ENCODE data around the gene CLDN9. TPM values are rescaled to one million over a fixed set of nuclear protein-coding genes. Genes with fewer than 3 reads are reported as not detected.
A peak's percentile ranks its signal among the peaks of the same experiment; 100 is the strongest.

The CLDN9 gene
- total and polyA plus RNA-seq, 5 donors from 2014 or later, result not detected

DNA sequence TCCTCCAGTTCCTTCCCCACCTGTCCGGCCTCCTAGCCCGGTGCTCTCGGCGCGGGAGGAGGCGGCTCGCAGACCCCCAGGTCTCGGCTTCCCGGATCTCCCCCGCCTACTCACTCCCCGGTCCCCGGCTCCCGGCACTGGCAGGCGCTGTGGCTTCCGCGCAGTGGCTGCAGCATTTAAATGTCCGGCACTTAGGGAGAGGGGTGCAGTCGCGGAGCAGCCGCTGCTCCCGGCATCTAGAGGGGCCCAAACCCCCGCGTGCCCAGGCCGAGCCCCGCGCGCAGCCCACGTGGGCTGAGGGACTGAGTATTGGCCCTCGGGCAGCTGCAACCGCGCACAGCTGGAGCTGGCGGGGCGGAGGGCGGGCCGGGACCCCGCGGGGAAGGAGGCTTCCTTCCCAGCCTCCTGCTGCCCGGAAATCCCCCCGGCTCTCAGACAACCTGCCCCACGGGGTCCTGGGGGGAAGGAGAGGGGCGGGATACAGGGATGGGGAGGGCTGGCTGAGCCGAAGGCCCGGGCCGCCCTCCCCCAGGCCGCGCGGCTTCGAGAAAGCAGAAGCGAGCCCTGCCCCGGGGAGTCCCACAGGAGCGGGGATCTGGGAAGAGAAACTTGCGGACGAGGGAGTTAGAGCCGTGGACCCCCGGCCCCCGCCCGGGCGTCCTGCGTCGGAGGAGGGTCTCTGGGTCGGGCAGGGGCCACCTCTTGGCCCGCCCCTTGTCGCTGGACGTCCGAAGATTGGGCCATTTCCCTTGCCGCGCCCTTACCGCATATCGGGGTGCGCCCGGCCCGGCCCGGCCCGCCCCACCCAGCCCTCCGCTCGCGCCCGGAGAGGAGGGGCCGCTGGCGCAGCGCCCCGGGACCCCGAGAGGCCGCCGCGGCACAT is 33.3 kb downstream of the CLDN9 start, which contains the start of gene MMP25:
TSS of gene MMP25 (plus strand) at position 804 of the 883 bp plus-strand sequence. CDS start 357 bp downstream, outside the sequence.
- Histone ChIP-seq H3K9me3 (ENCODE audit: control insufficient read depth in 2 of 2, low read length in 2 of 2) (no peaks in the 10 kb centered on the region), H3K4me1 (ENCODE audit: control insufficient read depth, insufficient read depth, low read length, poor library complexity, severe bottlenecking) (peaks cover 26% of the 10 kb centered on the region), H3K36me3 (ENCODE audit: control insufficient read depth, insufficient read depth, low read length) (no peaks in the 10 kb centered on the region), H3K27me3 (ENCODE audit: control insufficient read depth, insufficient read depth, low read length) (peaks cover 14% of the 10 kb centered on the region), H3K27ac (ENCODE audit: insufficient read depth, low read length, poor library complexity, severe bottlenecking) (no peak within 1 kb of the TSS), H3K4me3 (ENCODE audit: low read depth, low read length) (peak within 1 kb of the TSS; percentile 31)
- Mint-ChIP-seq H3K4me1 (peaks cover 0 to 27% (median 12%) of the 10 kb centered on the region in 4 donors), H3K27me3 (peaks cover 50% of the 10 kb centered on the region), H3K27ac (peak within 1 kb of the TSS in 2 of 3 donors; percentile 76 to 80), H3K4me3 (peak within 1 kb of the TSS; percentile 76 to 88 (median 79)), H3K9me3 (peaks cover 0 to 2% (median 0%) of the 10 kb centered on the region in 7 donors), H3K36me3 (no peaks in the 10 kb centered on the region)
- peak; percentile 22 to 34 for ATAC-seq (ENCODE audit: low read depth in 2 of 2)
- no peak for DNase-seq

DNA sequence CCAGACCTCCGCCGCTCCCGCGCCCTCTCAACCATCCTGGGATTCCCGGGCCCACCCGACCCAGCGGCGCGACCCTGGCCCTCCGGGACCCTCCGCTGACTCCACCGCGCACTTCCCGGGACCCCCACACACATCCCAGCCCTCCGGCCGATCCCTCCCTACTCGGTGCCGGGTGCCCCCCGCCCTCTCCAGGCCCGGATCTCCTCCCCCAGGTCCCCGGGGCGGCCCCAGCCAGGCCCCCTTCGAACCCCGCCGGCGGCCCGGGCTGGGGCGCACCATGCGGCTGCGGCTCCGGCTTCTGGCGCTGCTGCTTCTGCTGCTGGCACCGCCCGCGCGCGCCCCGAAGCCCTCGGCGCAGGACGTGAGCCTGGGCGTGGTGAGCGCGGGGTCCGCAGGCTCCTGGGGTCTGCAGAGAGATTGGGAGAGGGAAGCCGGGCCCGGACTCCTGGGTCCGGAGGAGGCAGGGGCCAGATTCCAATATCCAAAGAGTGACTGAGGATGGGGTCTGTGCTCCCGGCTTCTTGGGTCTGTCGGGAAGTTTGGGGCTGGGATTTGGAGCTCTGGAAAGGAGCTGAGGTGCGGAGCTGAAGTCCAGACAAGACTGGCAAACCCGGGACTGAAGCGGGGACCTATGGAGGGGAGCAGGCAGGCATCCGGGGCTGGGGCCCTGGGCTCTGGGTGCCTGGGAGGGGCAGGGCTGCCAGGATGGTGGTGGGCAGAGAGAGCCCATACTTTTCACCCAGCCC is 34.1 kb downstream of the CLDN9 start:
- H3K9me3 ChIP-seq (ENCODE audit: control insufficient read depth in 2 of 2, low read length in 2 of 2), result no peaks in the 10 kb centered on the region
- peak in 1 of 2 donors; percentile 23 for ATAC-seq (ENCODE audit: low read depth in 2 of 2)
- Mint-ChIP-seq H3K9me3 (peaks cover 0 to 2% (median 0%) of the 10 kb centered on the region in 7 donors), H3K4me3 (peak overlapping the region; percentile 29 to 88 (median 62)), H3K36me3 (no peaks in the 10 kb centered on the region), H3K4me1 (peaks cover 0 to 27% (median 12%) of the 10 kb centered on the region in 4 donors), H3K27me3 (peaks cover 44% of the 10 kb centered on the region), H3K27ac (peak overlapping the region in 2 of 3 donors; percentile 76 to 80)
- peaks cover 26% of the 10 kb centered on the region for H3K4me1 ChIP-seq (ENCODE audit: control insufficient read depth, insufficient read depth, low read length, poor library complexity, severe bottlenecking)
- no peak overlapping the region for H3K27ac ChIP-seq (ENCODE audit: insufficient read depth, low read length, poor library complexity, severe bottlenecking)
- H3K36me3 ChIP-seq (ENCODE audit: control insufficient read depth, insufficient read depth, low read length), result no peaks in the 10 kb centered on the region
- no peak for DNase-seq
- H3K27me3 ChIP-seq (ENCODE audit: control insufficient read depth, insufficient read depth, low read length), result peaks cover 10% of the 10 kb centered on the region
- H3K4me3 ChIP-seq (ENCODE audit: low read depth, low read length), result no peak overlapping the region

DNA sequence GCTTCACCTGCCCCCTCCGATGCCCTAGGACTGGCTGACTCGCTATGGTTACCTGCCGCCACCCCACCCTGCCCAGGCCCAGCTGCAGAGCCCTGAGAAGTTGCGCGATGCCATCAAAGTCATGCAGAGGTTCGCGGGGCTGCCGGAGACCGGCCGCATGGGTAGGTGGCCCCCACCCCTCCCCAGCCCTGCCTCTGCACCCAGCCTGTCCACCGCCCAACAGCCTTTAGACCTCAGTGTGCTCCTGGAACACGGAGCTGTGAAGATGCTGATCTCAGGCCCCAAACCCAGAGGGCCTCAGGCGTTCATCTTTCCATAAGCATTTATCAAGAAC is 34.6 kb downstream of the CLDN9 start:
- ATAC-seq (ENCODE audit: low read depth in 2 of 2), result no peak
- Mint-ChIP-seq H3K9me3 (peaks cover 0 to 2% (median 0%) of the 10 kb centered on the region in 7 donors), H3K27me3 (peaks cover 44% of the 10 kb centered on the region), H3K27ac (peak overlapping the region in 1 of 3 donors; percentile 80), H3K36me3 (no peaks in the 10 kb centered on the region), H3K4me3 (peak overlapping the region in 3 of 4 donors; percentile 29 to 64 (median 33)), H3K4me1 (peaks cover 0 to 30% (median 15%) of the 10 kb centered on the region in 4 donors)
- Histone ChIP-seq H3K4me3 (ENCODE audit: low read depth, low read length) (no peak overlapping the region), H3K36me3 (ENCODE audit: control insufficient read depth, insufficient read depth, low read length) (no peaks in the 10 kb centered on the region), H3K4me1 (ENCODE audit: control insufficient read depth, insufficient read depth, low read length, poor library complexity, severe bottlenecking) (peaks cover 26% of the 10 kb centered on the region), H3K9me3 (ENCODE audit: control insufficient read depth in 2 of 2, low read length in 2 of 2) (no peaks in the 10 kb centered on the region), H3K27ac (ENCODE audit: insufficient read depth, low read length, poor library complexity, severe bottlenecking) (no peak overlapping the region), H3K27me3 (ENCODE audit: control insufficient read depth, insufficient read depth, low read length) (peaks cover 10% of the 10 kb centered on the region)
- DNase-seq, result no peak

DNA sequence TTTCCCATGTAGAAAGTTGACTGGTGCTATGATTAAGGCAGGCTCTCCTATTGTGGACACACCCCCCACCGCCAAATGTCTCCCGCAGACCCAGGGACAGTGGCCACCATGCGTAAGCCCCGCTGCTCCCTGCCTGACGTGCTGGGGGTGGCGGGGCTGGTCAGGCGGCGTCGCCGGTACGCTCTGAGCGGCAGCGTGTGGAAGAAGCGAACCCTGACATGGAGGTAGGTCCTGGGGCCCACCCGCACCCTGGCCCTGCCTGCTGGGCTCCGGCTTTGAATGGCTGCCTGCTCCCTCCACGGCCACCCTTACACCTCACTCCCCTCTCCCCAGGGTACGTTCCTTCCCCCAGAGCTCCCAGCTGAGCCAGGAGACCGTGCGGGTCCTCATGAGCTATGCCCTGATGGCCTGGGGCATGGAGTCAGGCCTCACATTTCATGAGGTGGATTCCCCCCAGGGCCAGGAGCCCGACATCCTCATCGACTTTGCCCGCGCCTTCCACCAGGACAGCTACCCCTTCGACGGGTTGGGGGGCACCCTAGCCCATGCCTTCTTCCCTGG is 37.3 kb downstream of the CLDN9 start:
- no peak for DNase-seq
- H3K27me3 Mint-ChIP-seq, result peaks cover 17% of the 10 kb centered on the region
- Histone ChIP-seq H3K4me3 (ENCODE audit: low read depth, low read length) (no peak overlapping the region), H3K9me3 (ENCODE audit: control insufficient read depth in 2 of 2, low read length in 2 of 2) (no peaks in the 10 kb centered on the region), H3K36me3 (ENCODE audit: control insufficient read depth, insufficient read depth, low read length) (no peaks in the 10 kb centered on the region), H3K27me3 (ENCODE audit: control insufficient read depth, insufficient read depth, low read length) (no peaks in the 10 kb centered on the region), H3K4me1 (ENCODE audit: control insufficient read depth, insufficient read depth, low read length, poor library complexity, severe bottlenecking) (peaks cover 26% of the 10 kb centered on the region), H3K27ac (ENCODE audit: insufficient read depth, low read length, poor library complexity, severe bottlenecking) (no peak overlapping the region)
- H3K4me3 Mint-ChIP-seq, result peak overlapping the region in 1 of 4 donors; percentile 25
- peaks cover 0 to 33% (median 17%) of the 10 kb centered on the region in 4 donors for H3K4me1 Mint-ChIP-seq
- ATAC-seq (ENCODE audit: low read depth in 2 of 2), result no peak
- H3K9me3 Mint-ChIP-seq, result peaks cover 0 to 2% (median 0%) of the 10 kb centered on the region in 7 donors
- H3K27ac Mint-ChIP-seq, result no peak overlapping the region
- H3K36me3 Mint-ChIP-seq, result peaks cover 10% of the 10 kb centered on the region

DNA sequence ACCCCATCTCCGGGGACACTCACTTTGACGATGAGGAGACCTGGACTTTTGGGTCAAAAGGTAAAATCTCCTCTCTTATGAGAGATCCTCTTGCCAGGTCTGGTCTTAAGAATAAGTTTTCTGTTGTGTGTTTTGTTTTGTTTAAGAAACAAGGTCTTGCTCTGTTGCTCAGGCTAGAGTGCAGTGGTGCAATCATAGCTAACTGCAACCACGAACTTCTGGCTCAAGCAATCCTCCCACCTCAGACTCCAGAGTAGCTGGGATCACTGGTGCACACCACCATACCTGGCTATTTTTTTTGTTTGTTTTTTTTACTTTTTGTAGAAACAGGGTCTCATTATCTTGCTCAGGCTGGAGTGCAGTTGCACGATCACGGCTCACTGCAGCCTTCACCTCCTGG is 37.8 kb downstream of the CLDN9 start:
- Mint-ChIP-seq H3K4me1 (peaks cover 0 to 34% (median 19%) of the 10 kb centered on the region in 4 donors), H3K36me3 (peaks cover 14% of the 10 kb centered on the region), H3K4me3 (peak overlapping the region in 1 of 4 donors; percentile 25), H3K27ac (no peak overlapping the region), H3K9me3 (peaks cover 0 to 2% (median 0%) of the 10 kb centered on the region in 7 donors), H3K27me3 (peaks cover 13% of the 10 kb centered on the region)
- no peak overlapping the region for H3K27ac ChIP-seq (ENCODE audit: insufficient read depth, low read length, poor library complexity, severe bottlenecking)
- peaks cover 26% of the 10 kb centered on the region for H3K4me1 ChIP-seq (ENCODE audit: control insufficient read depth, insufficient read depth, low read length, poor library complexity, severe bottlenecking)
- no peaks in the 10 kb centered on the region for H3K36me3 ChIP-seq (ENCODE audit: control insufficient read depth, insufficient read depth, low read length)
- ATAC-seq (ENCODE audit: low read depth in 2 of 2), result no peak
- H3K27me3 ChIP-seq (ENCODE audit: control insufficient read depth, insufficient read depth, low read length), result no peaks in the 10 kb centered on the region
- H3K4me3 ChIP-seq (ENCODE audit: low read depth, low read length), result no peak overlapping the region
- H3K9me3 ChIP-seq (ENCODE audit: control insufficient read depth in 2 of 2, low read length in 2 of 2), result no peaks in the 10 kb centered on the region
- DNase-seq, result no peak

DNA sequence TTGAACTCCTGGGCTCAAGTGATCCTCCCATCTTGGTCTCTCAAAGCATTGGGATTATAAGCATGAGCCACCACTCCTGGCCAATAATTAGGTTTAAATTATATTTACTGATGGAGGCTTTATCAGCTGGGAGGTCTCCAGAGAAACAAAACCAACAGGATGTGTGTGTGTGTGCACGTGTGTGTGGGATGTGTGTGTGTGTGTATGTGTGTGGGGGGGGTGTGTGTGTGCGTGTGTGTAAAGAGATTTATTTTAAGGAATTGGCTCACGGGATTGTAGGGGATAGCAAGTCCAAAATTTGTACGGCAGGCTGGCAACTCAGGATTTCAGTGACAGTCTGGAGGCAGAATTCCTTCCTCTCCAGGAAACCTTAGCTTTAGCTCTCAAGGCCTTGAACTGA is 38.3 kb downstream of the CLDN9 start:
- Histone ChIP-seq H3K9me3 (ENCODE audit: control insufficient read depth in 2 of 2, low read length in 2 of 2) (no peaks in the 10 kb centered on the region), H3K4me3 (ENCODE audit: low read depth, low read length) (no peak overlapping the region), H3K27ac (ENCODE audit: insufficient read depth, low read length, poor library complexity, severe bottlenecking) (no peak overlapping the region), H3K4me1 (ENCODE audit: control insufficient read depth, insufficient read depth, low read length, poor library complexity, severe bottlenecking) (peaks cover 24% of the 10 kb centered on the region), H3K27me3 (ENCODE audit: control insufficient read depth, insufficient read depth, low read length) (no peaks in the 10 kb centered on the region), H3K36me3 (ENCODE audit: control insufficient read depth, insufficient read depth, low read length) (no peaks in the 10 kb centered on the region)
- H3K36me3 Mint-ChIP-seq, result peaks cover 14% of the 10 kb centered on the region
- DNase-seq (no peak), ATAC-seq (ENCODE audit: low read depth in 2 of 2) (no peak)
- peaks cover 0 to 2% (median 0%) of the 10 kb centered on the region in 7 donors for H3K9me3 Mint-ChIP-seq
- H3K4me3 Mint-ChIP-seq, result no peak overlapping the region
- H3K4me1 Mint-ChIP-seq, result peaks cover 0 to 37% (median 21%) of the 10 kb centered on the region in 4 donors
- peak overlapping the region in 1 of 3 donors; percentile 66 for H3K27ac Mint-ChIP-seq
- H3K27me3 Mint-ChIP-seq, result peaks cover 12% of the 10 kb centered on the region

DNA sequence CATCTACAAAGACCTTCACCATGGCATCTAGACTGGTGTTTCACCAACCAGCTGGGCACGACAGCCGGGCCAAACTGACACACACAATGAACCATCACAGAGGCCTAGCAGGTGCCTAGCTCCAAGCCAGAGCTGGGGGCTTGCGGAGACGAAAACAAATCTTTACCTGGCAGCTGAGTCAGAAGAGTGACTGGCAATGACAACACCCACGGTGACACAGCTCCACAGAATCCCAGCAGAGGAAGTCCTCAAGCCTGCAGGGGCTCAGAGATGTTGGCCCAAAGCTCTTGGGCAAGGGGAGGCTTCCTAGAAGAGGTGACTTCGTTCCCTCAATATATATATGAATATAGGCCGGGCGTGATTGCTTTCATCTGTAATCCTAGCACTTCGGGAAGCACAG is 38.8 kb downstream of the CLDN9 start:
- Mint-ChIP-seq H3K4me3 (no peak overlapping the region), H3K36me3 (peaks cover 14% of the 10 kb centered on the region), H3K27ac (peak overlapping the region in 1 of 3 donors; percentile 89), H3K27me3 (peaks cover 12% of the 10 kb centered on the region), H3K9me3 (peaks cover 0 to 2% (median 0%) of the 10 kb centered on the region in 7 donors), H3K4me1 (peaks cover 0 to 37% (median 21%) of the 10 kb centered on the region in 4 donors)
- DNase-seq (no peak), ATAC-seq (ENCODE audit: low read depth in 2 of 2) (no peak)
- Histone ChIP-seq H3K27ac (ENCODE audit: insufficient read depth, low read length, poor library complexity, severe bottlenecking) (no peak overlapping the region), H3K4me1 (ENCODE audit: control insufficient read depth, insufficient read depth, low read length, poor library complexity, severe bottlenecking) (peaks cover 22% of the 10 kb centered on the region), H3K36me3 (ENCODE audit: control insufficient read depth, insufficient read depth, low read length) (no peaks in the 10 kb centered on the region), H3K27me3 (ENCODE audit: control insufficient read depth, insufficient read depth, low read length) (no peaks in the 10 kb centered on the region), H3K9me3 (ENCODE audit: control insufficient read depth in 2 of 2, low read length in 2 of 2) (no peaks in the 10 kb centered on the region), H3K4me3 (ENCODE audit: low read depth, low read length) (no peak overlapping the region)
